K562 (cell line): ENCODE results near the gene SNX9. TPM values are rescaled to one million over a fixed set of nuclear protein-coding genes. Genes with fewer than 3 reads are reported as not detected.

Source experiments
- AFF4 ChIP-seq: sonication (generic); formaldehyde crosslinking; IDR thresholded peaks from 2 replicates; pipeline ENCODE4 v1.8.0; 2023; ENCODE audit warnings: mild to moderate bottlenecking, missing genetic modification reagents
- CBX8 ChIP-seq: fragments of 200-600 bp; sonication (generic); IDR thresholded peaks from 2 replicates; pipeline ENCODE4 v1.6.1; 2012; ENCODE audit warnings: borderline replicate concordance, mixed run types, low read depth, mild to moderate bottlenecking, moderate library complexity, mixed read lengths, low read length, control low read depth, inconsistent platforms; ENCODE audit not compliant: poor library complexity, severe bottlenecking; ENCODE audit errors: extremely low read depth
- CREB1 ChIP-seq, 2 experiments: sonication (generic) in 1 of 2; formaldehyde crosslinking in 1 of 2; IDR thresholded peaks; 2 replicates each; pipeline versions ENCODE4 v1.6.1 to v1.8.0; 2012 to 2022; ENCODE audit warnings: inconsistent platforms in 1 of 2, mild to moderate bottlenecking in 1 of 2, missing genetic modification reagents in 1 of 2, moderate library complexity in 1 of 2
- CTBP1 ChIP-seq: fragments of 450-650 bp; IDR thresholded peaks from 2 replicates; pipeline ENCODE4 v1.6.1; 2016; ENCODE audit warnings: borderline replicate concordance
- DDX20 ChIP-seq: fragments of 450-650 bp; IDR thresholded peaks from 2 replicates; pipeline ENCODE4 v1.6.1; 2016; ENCODE audit warnings: missing genetic modification characterization, low read depth, mild to moderate bottlenecking, missing compliant biosample characterization, moderate library complexity
- E2F5 ChIP-seq: sonication (generic); formaldehyde crosslinking; IDR thresholded peaks from 2 replicates; pipeline ENCODE4 v1.8.0; 2022; ENCODE audit warnings: mild to moderate bottlenecking, missing genetic modification reagents
- GATA2 ChIP-seq: sonication (generic); formaldehyde crosslinking; IDR thresholded peaks from 2 replicates; pipeline ENCODE4 v1.4.0; 2020; ENCODE audit warnings: mild to moderate bottlenecking, missing genetic modification reagents
- ILF3 ChIP-seq: fragments of 450-650 bp; IDR thresholded peaks from 2 replicates; pipeline ENCODE4 v1.6.1; 2018; ENCODE audit warnings: antibody characterized with exemption, mild to moderate bottlenecking, moderate library complexity, borderline replicate concordance
- MEF2A ChIP-seq: IDR thresholded peaks from 2 replicates; pipeline ENCODE4 v1.6.1; 2011; ENCODE audit warnings: low read depth, mild to moderate bottlenecking, low read length, moderate library complexity; ENCODE audit not compliant: control insufficient read depth
- NCOA1 ChIP-seq: fragments of 450-650 bp; IDR thresholded peaks from 2 replicates; pipeline ENCODE4 v1.6.1; 2016; ENCODE audit warnings: low read depth
- NKRF ChIP-seq: fragments of 450-650 bp; IDR thresholded peaks from 2 replicates; pipeline ENCODE4 v1.6.1; 2016; ENCODE audit warnings: borderline replicate concordance
- POLR2A ChIP-seq: fragments of 450-650 bp; conservative IDR thresholded peaks from 2 replicates; pipeline ENCODE4 v1.6.1; 2016
- PRPF4 ChIP-seq: fragments of 200-400 bp; formaldehyde crosslinking; IDR thresholded peaks from one replicate; pipeline ENCODE4 v1.6.1; 2017; ENCODE audit warnings: low read length, low read depth, mild to moderate bottlenecking; ENCODE audit not compliant: insufficient read depth, poor library complexity, severe bottlenecking
- RAD21 ChIP-seq, 2 experiments: fragments of 250-450 bp in 1 of 2; fragments of 450-650 bp in 1 of 2; sonication (Bioruptor Pico) in 1 of 2; formaldehyde crosslinking in 1 of 2; IDR thresholded peaks in 1 of 2; conservative IDR thresholded peaks in 1 of 2; 2 replicates each; pipeline versions ENCODE4 v1.4.0 to v1.8.0; 2020 to 2022; ENCODE audit warnings: mild to moderate bottlenecking in 2 of 2, moderate library complexity in 1 of 2
- RBFOX2 ChIP-seq: fragments of 200-400 bp; formaldehyde crosslinking; IDR thresholded peaks from 2 replicates; pipeline ENCODE4 v1.6.1; 2017; ENCODE audit warnings: low read depth, mild to moderate bottlenecking, low read length, moderate library complexity
- SNIP1 ChIP-seq: fragments of 450-650 bp; IDR thresholded peaks from 2 replicates; pipeline ENCODE4 v1.7.1; 2017; ENCODE audit warnings: low read depth, mild to moderate bottlenecking
- ZBTB33 ChIP-seq: sonication (generic); formaldehyde crosslinking; IDR thresholded peaks from 2 replicates; pipeline ENCODE4 v1.8.1; 2023; ENCODE audit warnings: mild to moderate bottlenecking, missing genetic modification reagents
- polyA plus RNA-seq, 8 experiments: library from polyadenylated mRNA; depleted of rRNA in 4 of 8; stranded (reverse) in 5 of 8; unstranded in 3 of 8; fragments of >200 nt; fragmentation: Nextera tagmentation in 2 of 8; fragmentation: Illumina TruSeq in 1 of 8; extraction: Ambion mirVana in 2 of 8; extraction: Trizol in 1 of 8; gene quantifications; 2 replicates each; pipeline versions ENCODE4 v1.2.1 to v1.2.3, GENCODE V29; 2011 to 2014; ENCODE audit warnings: inconsistent platforms in 1 of 8, missing spikeins in 1 of 8
- total RNA-seq, 7 experiments: library from RNA; depleted of rRNA in 6 of 7; stranded (reverse); fragments of >200 nt in 6 of 7; fragmentation: Illumina TruSeq in 2 of 7; extraction: Trizol in 2 of 7; gene quantifications; 2 replicates each; pipeline versions ENCODE4 v1.2.1 to v1.2.3, GENCODE V29; 2011 to 2021; ENCODE audit warnings: low replicate concordance in 1 of 7

Gene SNX9
- total and polyA plus RNA-seq, 9 of the 15 experiments (the other 6 are each of a cell fraction or from before 2014, with no cell fraction given): 6.0 to 81.7 (median 57.1) TPM

GRCh38 chr6:157989541-157990289 is 166.7 kb downstream of the SNX9 start (continued):
- TF ChIP-seq E2F5 (CRISPR knock-in tag) (no peak), ILF3 (no peak), CTBP1 (0 out of 2 replicates have a peak, but pooled peaks have one; percentile 16), RAD21 (CRISPR knock-in tag; conservative IDR thresholded peaks at IDR 0.05 in 1 of 2, IDR thresholded peaks at IDR 0.05 in 1 of 2) (peak in 1 of 2 experiments; percentile 8; a peak in 1 of 4 replicates), DDX20 (no peak), POLR2A (no peak), AFF4 (CRISPR knock-in tag) (no peak), RBFOX2 (peak; percentile 48; the same call in 1 of the 2 replicates), ZBTB33 (peak; percentile 70), NCOA1 (no peak), CREB1 (IDR thresholded peaks at IDR 0.05) (no peak), CREB1 (CRISPR knock-in tag; IDR thresholded peaks at IDR 0.05) (no peak), GATA2 (CRISPR knock-in tag) (0 out of 2 replicates have a peak, but pooled peaks have one; percentile 19), NKRF (no peak), SNIP1 (no peak), CBX8 (no peak), PRPF4 (no peak), MEF2A (no peak)
